ENCODE results near the gene AARS2. TPM values are rescaled to one million over a fixed set of nuclear protein-coding genes. Genes with fewer than 3 reads are reported as not detected.

The AARS2 gene
- total and polyA plus RNA-seq, 9 of the 15 experiments (the other 6 are each of a cell fraction or from before 2014, with no cell fraction given), result 0.97 to 34.0 (median 18.3) TPM

DNA sequence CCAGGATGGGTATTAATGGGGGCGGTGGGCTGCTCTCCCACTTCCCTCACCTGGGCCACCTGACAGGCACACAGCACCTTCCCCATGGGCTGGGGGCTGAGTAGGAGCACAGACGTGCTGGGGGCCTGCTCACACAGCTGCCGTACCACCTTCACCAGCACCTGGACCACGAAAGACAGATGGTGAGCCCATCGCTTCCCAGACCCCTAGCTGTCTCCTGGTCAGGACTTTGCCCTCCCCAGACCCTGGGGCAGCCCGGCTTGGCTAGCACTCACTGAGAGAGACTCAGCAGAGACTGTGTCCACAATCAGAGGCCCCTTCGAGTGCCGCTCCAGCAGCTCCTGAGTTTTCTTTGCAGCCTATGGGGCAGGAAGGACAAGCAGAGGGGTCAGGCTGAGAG, 12.0 kb downstream of the AARS2 start (continued):
- TF ChIP-seq, protein P1, sequence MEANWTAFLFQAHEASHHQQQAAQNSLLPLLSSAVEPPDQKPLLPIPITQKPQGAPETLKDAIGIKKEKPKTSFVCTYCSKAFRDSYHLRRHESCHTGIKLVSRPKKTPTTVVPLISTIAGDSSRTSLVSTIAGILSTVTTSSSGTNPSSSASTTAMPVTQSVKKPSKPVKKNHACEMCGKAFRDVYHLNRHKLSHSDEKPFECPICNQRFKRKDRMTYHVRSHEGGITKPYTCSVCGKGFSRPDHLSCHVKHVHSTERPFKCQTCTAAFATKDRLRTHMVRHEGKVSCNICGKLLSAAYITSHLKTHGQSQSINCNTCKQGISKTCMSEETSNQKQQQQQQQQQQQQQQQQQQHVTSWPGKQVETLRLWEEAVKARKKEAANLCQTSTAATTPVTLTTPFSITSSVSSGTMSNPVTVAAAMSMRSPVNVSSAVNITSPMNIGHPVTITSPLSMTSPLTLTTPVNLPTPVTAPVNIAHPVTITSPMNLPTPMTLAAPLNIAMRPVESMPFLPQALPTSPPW (CRISPR knock-in tag; IDR thresholded peaks at IDR 0.05), result no peak
- TF ChIP-seq ZNF174 (CRISPR knock-in tag; IDR thresholded peaks at IDR 0.05) (no peak), YY1 (IDR thresholded peaks at IDR 0.05; ENCODE audit: borderline replicate concordance in 1 of 3, control insufficient read depth in 1 of 3, extremely low read depth in 1 of 3, insufficient read depth in 3 of 3, insufficient read length in 1 of 3, insufficient replicate concordance in 2 of 3, low read depth in 1 of 3, low read length in 2 of 3) (no peak), MCM7 (IDR thresholded peaks at IDR 0.05) (no peak), ZNF311 (CRISPR knock-in tag; IDR thresholded peaks at IDR 0.05) (no peak), SMC3 (conservative IDR thresholded peaks at IDR 0.05; ENCODE audit: insufficient read depth, low read depth, low read length) (no peak), SNIP1 (IDR thresholded peaks at IDR 0.05; ENCODE audit: low read depth) (no peak), KLF6 (CRISPR knock-in tag; IDR thresholded peaks at IDR 0.05; ENCODE audit: borderline replicate concordance) (no peak), TGIF2 (CRISPR knock-in tag; IDR thresholded peaks at IDR 0.05) (no peak)
- TF ChIP-seq, protein P2, sequence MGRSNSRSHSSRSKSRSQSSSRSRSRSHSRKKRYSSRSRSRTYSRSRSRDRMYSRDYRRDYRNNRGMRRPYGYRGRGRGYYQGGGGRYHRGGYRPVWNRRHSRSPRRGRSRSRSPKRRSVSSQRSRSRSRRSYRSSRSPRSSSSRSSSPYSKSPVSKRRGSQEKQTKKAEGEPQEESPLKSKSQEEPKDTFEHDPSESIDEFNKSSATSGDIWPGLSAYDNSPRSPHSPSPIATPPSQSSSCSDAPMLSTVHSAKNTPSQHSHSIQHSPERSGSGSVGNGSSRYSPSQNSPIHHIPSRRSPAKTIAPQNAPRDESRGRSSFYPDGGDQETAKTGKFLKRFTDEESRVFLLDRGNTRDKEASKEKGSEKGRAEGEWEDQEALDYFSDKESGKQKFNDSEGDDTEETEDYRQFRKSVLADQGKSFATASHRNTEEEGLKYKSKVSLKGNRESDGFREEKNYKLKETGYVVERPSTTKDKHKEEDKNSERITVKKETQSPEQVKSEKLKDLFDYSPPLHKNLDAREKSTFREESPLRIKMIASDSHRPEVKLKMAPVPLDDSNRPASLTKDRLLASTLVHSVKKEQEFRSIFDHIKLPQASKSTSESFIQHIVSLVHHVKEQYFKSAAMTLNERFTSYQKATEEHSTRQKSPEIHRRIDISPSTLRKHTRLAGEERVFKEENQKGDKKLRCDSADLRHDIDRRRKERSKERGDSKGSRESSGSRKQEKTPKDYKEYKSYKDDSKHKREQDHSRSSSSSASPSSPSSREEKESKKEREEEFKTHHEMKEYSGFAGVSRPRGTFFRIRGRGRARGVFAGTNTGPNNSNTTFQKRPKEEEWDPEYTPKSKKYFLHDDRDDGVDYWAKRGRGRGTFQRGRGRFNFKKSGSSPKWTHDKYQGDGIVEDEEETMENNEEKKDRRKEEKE (IDR thresholded peaks at IDR 0.05; ENCODE audit: borderline replicate concordance in 1 of 2, control insufficient read depth in 1 of 2, low read depth in 2 of 2, low read length in 1 of 2), result no peak
- TF ChIP-seq, protein P3, sequence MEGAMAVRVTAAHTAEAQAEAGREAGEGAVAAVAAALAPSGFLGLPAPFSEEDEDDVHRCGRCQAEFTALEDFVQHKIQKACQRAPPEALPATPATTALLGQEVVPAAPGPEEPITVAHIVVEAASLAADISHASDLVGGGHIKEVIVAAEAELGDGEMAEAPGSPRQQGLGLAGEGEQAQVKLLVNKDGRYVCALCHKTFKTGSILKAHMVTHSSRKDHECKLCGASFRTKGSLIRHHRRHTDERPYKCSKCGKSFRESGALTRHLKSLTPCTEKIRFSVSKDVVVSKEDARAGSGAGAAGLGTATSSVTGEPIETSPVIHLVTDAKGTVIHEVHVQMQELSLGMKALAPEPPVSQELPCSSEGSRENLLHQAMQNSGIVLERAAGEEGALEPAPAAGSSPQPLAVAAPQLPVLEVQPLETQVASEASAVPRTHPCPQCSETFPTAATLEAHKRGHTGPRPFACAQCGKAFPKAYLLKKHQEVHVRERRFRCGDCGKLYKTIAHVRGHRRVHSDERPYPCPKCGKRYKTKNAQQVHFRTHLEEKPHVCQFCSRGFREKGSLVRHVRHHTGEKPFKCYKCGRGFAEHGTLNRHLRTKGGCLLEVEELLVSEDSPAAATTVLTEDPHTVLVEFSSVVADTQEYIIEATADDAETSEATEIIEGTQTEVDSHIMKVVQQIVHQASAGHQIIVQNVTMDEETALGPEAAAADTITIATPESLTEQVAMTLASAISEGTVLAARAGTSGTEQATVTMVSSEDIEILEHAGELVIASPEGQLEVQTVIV (CRISPR knock-in tag; IDR thresholded peaks at IDR 0.05; ENCODE audit: borderline replicate concordance), result no peak
